DLD1 (cell line): Measurements from ENCODE around the gene ANKRD23.

Experiments
- in situ Hi-C: cut with HindIII; loops from 2 replicates; pipeline ENCODE4 v1.10.0; 2017; ENCODE audit warnings: low sequenced_read_pairs

Gene ANKRD23

GRCh38 chr2:96839875-96840850, 3.7 kb downstream of the ANKRD23 start:
- in situ Hi-C loops = no loop called here

DNA sequence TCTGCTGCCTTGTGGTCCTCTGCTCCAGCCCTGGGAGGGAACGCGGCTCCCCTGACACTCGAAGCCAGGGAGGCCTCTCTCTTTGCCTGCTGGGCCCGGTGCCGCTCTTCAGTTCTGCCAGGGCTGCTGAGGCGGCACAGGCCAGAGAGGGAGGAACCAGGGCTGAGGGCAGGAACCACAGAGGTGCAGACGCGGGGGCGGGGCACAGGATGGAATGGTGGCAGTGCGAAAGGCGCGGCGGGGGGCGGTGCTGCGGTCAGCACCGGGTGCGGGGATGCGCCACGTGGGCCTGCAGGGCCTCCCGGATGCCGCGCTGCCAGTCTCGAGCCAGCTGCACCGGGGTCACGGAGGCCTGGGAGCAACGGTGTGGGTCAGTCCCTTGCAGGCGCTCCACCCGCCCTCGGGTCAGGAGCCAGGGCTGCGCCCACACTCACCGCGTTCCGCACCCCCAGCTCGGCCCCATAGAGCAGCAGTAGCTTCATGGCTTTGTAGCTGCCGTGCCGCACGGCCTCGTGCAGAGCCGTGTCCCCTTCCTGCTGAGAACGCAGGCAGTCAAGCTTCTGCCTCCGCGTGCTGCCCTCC, 4.4 kb downstream of the ANKRD23 start:
- in situ Hi-C loops = no loop called here

DNA sequence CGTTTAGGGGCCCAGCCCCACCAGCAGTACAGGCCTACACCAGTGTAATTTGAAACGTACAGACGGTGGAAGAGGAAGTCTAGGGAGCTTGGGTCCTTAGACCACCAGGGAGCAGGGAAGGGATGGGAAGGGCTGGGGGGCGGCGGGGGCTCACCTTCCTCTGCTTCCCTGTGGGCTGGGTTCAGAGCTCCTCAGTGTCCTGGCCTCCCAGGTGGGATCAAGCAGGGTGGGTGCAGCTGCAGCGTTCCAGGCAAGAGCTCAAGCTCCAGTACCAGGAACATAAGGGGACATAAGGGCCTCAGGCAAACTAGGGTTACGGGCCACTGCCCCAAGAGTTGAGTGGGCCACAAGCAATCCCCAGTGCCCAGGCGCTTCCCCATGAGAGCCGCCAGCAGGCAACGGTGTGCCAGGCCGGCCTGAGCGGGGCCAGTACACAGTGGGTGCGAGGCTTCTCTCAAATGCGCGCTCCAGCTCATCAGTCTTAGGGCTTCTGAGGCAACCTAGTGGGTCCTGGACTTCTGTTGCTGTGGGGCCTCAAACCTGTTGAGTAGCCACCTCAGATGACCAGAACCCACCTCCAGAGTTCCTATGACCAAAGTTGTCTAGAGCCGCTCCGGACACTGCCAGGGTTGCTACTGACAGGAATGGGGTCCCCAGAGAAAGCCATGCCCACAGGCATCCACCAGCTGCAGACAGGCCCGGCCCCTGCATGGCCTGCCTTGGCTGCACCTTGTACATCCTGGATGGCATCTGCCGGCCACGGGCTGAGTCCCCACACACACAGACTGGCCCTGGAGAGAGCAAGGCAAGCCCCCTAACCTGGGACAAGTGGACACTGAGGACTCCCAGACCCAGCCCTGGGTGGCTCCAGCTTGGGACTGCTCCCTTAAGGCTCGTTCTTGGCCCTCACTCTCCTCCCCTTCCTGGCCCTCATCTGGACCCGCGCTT, 5.2 kb downstream of the ANKRD23 start:
- in situ Hi-C loops = no loop called here

GRCh38 chr2:96837575-96837974, 6.2 kb downstream of the ANKRD23 start:
- in situ Hi-C loops = no loop called here

GRCh38 chr2:96835830-96836229, 8.0 kb downstream of the ANKRD23 start:
- in situ Hi-C loops = no loop called here

GRCh38 chr2:96832754-96833507, 10.9 kb downstream of the ANKRD23 start:
- in situ Hi-C loops = no loop called here

- in situ Hi-C loops = no loop called here
Measured at GRCh38 chr2:96832408-96832753, 11.4 kb downstream of the ANKRD23 start.

DNA sequence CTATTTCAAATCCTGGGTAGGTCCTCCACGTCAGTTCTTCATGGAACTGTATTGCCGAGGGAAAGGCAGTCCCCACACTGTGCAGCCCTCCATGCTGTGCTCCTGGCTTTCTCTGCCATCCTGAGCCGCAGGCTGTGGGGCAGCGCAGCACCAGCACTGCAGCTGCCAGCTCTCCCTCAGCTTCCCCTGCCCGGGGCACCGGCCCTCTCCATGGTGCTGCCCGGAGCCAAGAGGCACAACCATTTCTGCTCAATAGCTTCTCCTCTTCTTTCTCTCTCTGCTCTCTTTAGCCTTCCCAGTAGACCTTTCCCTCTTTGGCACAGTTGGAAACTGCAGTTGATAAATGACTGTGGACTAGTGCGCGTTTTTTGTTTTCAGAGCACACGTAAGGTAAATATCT, 12.1 kb downstream of the ANKRD23 start:
- in situ Hi-C loops = no loop called here

- in situ Hi-C loops = no loop called here
Measured at GRCh38 chr2:96830044-96830562, 13.7 kb downstream of the ANKRD23 start.

- in situ Hi-C loops = no loop called here
Measured at GRCh38 chr2:96828874-96829273, 14.9 kb downstream of the ANKRD23 start.

DNA sequence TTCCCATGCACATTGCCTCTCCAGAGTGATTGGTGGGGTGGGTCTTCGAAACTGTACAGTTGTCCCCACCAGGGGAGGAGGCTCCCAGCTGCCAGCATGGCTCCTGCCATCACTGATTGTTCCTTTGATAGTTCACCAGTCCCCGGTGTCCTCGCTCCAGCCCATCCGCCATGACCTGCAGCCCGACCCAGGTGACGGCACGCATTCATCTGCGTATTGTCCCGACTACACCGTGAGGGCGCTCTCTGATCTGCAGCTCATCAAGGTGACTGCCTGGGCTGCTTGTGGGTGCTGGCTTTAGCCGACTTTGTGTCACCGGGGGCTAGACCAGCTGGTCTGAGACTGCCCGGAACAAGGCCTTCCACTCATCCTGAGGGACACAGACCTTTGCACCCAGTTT, 15.4 kb downstream of the ANKRD23 start:
- in situ Hi-C loops = no loop called here

DNA sequence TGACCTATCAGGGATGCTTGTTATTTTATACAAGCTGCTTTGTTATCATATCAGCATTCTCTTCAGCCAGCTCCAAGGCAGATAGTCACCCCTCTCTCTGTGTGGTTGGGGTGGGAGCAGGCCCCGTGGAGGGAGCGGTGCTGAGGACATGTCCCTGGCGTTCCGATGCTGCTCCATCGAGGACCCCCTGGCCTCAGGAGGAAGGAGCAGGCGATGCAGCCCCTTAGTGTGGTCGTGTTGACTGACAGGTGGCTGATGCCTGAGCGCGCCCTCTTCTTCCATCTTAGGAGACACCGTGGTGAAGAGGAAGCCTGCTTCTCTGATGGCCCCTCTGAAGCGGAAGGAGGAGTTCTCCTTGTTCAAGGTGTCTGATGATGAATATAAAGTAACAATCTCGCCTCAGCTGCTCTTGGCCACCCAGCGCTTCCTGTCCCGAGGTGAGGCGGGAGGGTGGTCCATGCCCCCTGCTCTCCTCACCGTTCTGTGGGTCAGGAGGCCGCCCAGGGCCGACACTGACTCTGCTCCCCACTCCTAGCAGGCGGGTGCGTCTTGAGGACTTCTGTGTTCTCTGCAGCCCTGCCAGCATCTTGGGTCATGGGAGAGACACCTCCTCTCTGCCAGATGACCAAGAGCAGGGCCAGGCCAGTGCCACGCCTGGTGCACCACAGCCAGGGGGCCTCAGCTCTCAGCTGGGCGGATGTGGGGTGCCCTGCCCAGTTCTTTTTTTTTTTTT, 17.1 kb downstream of the ANKRD23 start:
- in situ Hi-C loops = no loop called here

DNA sequence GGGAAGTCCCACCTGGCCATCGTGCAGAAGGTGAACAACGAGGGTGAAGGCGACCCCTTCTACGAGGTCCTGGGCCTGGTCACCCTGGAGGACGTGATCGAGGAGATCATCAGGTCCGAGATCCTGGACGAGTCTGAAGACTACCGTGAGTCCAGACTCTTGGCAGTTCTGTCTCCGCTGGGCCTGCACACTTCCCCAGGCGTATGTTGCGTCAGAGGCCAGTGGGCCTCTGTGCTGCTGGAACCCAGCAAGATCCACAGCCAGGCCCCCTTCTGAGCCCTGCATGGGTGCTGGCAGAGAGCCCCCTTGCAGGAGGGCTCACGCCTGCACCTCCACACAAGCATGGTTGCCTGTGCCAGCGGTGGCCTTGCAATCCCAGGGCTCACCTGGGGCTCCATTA, 18.8 kb downstream of the ANKRD23 start:
- in situ Hi-C loops = no loop called here

DNA sequence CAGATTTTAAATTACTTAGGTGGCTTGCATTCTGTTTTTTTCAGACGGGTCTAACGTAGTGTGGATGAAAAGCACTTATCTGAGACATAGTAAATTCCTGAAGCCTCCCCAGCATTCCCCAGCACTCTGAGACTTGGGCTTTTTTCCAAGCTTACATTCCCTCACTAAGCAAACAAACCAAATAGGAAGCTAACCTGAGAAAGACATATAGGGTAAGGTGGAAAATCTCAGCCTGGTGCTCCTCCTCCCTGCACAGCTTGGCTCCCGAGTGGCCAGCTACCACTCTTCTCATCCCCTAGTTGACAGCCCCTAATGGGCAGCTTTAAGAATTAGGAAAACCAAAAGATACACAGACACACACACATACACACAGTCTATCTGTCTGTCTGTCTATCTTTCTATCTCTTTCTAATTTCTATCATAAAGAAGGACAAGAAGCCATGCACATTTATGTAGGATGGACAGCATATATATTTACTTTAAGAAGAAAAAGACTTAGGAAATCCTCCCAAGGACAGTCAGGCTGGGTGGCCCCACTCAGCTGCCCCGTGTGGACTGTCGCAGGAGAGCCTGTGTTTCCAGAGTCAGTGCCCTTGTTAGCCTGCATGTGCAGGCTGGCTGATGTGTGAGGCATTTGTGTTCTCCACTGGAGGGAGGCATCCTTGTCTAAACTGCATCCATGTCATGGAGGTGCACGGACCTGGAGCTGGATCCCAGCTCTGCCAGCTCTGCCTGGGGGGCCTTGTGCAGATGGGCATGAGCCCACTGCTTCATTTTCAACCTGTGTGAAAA, 19.5 kb downstream of the ANKRD23 start:
- in situ Hi-C loops = no loop called here

GRCh38 chr2:96823198-96823597, 20.6 kb downstream of the ANKRD23 start:
- in situ Hi-C loops = no loop called here

DNA sequence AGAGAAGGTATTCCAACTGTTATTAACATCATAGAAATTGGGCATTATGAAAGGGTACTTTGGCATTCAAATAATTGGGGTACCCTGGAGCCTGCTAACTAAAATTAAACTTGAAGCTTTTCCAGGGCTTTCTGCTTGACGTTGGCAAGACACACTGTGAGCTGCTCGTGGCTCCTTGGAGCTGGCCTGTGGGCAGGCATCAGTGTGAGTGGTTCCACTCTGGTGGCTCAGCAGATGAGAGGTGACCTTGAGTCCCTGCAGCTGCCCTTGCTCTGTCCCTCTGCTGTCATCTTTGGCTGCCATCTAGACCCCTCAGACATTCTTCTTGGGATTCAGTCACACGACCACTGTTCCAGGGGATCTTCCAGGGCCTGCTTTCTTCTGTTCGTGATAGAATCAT, 21.0 kb downstream of the ANKRD23 start:
- in situ Hi-C loops = no loop called here

DNA sequence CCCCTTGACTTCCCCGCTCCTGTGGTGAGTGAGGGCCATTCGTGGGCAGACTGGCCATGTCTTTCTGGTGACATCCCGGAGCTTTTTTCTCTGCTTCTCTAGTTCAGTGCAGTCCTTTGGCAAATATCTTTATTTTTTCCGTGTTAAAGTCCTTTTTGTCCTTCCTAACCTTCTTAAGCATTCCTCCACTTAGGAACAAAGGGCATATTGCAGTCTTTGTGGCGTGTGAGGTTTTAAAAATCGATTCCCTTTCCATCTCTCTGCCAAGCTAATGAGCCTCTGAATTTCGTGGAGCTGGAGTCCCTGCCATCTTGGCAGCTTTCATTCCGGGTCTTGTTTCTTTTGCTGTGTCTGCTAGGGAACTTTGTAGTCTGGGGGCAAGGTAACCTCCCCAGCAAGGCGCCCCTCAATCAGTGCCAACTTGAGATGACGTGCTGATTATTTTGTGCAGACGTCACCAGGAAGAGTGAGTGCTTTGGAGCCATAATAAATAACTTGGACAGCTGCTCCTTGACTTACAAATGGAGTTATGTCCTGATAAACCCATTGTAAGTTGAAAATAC, 22.6 kb downstream of the ANKRD23 start:
- in situ Hi-C loops = no loop called here

- in situ Hi-C loops = loop anchor here (10.0 kb wide), 1 partner anchor 225 kb away; no protein-coding TSS in a partner anchor
Measured at GRCh38 chr2:96819876-96820511, 23.8 kb downstream of the ANKRD23 start.
